OCI-LY7 (cell line): Measurements from ENCODE around the gene PTGER2.

Experiments used
- EZH2phosphoT487 ChIP-seq: fragments of 200-600 bp; sonication (generic); IDR thresholded peaks from 2 replicates; pipeline ENCODE4 v1.6.1; 2018; ENCODE audit warnings: low read depth, borderline replicate concordance, mild to moderate bottlenecking, mixed run types, antibody characterized with exemption, low read length, moderate library complexity, mixed read lengths
- TF ChIP-seq, protein P1 (sequence below): fragments of 200-600 bp; sonication (generic); conservative IDR thresholded peaks from 2 replicates; pipeline ENCODE4 v1.5.1; 2014; ENCODE audit warnings: mild to moderate bottlenecking, antibody characterized with exemption, low read length, moderate library complexity, mixed read lengths

GRCh38 chr14:52319919-52320318 is 5.8 kb downstream of the PTGER2 start:
- TF ChIP-seq, protein P1, sequence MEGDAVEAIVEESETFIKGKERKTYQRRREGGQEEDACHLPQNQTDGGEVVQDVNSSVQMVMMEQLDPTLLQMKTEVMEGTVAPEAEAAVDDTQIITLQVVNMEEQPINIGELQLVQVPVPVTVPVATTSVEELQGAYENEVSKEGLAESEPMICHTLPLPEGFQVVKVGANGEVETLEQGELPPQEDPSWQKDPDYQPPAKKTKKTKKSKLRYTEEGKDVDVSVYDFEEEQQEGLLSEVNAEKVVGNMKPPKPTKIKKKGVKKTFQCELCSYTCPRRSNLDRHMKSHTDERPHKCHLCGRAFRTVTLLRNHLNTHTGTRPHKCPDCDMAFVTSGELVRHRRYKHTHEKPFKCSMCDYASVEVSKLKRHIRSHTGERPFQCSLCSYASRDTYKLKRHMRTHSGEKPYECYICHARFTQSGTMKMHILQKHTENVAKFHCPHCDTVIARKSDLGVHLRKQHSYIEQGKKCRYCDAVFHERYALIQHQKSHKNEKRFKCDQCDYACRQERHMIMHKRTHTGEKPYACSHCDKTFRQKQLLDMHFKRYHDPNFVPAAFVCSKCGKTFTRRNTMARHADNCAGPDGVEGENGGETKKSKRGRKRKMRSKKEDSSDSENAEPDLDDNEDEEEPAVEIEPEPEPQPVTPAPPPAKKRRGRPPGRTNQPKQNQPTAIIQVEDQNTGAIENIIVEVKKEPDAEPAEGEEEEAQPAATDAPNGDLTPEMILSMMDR: no peak
- no peak for TF ChIP-seq EZH2phosphoT487
